T1000 (cell line): ENCODE measurements around the gene ACTRT2.

Experiments
- DNase-seq: peaks from one replicate; lab custom pipeline; 2025; ENCODE audit warnings: mixed read lengths; lab: John Stamatoyannopoulos, UW

ACTRT2 gene

DNA sequence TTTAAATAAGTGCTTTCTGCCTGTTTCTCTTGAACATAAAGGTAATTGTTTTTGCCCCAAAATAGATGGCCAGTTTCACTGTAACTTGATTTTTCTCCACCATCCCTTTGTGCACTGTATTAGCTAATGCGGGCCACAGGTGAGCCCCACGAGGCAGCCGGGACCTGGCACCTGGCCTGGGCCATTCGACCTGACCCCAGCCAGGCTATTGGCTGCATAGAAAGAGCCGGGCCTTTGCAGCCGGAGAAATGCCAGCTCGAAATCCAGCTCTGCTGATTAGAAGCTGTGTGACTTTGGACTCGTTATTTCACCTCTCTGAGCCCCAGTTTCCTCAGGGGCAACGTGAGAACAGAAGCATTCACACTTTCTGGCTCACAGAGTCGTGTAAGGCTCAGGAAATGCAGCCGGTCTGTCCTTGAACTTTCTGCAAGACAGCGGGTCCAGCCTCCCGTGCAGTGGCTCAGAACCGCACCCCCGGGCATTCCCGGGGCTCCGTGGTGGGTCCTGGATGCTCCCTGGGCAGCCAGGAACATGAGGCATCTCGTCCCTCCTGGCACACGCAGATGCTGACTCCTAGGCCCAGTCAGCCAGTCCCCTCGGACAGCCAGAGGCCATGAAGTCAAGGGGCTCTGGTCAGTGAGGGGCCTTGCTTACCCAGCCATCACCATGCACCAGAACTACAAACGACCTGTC is 37.4 kb upstream of the ACTRT2 start:
- no peak for DNase-seq

DNA sequence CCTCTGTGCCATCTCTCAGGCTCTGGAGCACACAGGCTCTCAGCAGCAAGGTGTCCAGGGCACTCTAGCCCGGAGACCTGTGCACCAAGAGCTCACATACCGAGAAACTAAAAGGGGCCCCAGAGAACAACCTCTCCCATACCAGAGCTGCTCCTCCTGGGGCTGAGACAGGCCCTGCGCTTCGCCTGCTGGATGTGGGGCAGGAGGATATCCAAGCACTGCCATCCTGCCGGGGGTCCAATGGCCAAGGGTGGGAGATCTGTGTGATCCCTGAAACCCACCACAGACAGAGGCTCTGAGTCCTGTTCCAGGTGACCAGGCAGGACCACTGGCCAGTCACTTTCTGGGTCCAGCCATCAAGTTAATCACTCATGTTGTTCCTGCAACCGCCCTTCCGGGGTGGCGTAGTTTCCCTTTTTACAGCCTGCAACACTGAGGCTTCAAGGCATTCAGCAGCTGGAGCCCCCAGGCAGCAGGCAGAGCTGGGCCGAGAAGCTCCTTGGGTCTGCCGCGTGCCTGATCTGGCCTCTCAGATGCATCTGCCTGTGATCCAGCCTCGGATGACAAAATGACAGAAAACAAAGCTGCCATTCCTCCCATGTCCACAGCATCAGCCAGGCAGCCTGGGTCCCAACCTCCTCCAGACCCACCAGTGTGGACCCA is 36.7 kb upstream of the ACTRT2 start:
- DNase-seq = no peak

DNA sequence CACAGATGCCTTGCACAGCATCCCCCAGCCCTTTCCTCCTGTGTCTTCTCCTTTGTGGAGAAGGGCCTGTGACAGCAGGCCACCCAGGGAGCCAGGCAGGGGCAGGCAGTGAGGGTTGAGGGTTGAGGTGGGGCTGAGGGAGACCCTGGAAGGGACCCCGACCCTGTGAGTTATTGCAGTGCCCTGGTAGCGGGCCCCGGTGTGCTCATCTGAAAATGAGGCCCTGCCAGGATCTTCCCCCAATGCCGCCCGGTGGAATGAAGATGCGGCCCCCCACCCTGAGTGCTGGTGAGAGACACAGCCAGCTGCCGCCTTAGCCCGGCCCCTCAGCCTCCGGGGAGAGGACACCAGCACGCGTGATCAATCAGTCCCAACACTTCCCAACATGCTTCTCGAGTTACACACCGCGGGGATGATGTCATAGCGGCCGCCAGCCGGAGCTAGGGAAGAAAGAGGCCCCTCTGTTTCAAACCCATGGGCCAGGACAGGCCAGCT is 36.2 kb upstream of the ACTRT2 start:
- no peak for DNase-seq

DNA sequence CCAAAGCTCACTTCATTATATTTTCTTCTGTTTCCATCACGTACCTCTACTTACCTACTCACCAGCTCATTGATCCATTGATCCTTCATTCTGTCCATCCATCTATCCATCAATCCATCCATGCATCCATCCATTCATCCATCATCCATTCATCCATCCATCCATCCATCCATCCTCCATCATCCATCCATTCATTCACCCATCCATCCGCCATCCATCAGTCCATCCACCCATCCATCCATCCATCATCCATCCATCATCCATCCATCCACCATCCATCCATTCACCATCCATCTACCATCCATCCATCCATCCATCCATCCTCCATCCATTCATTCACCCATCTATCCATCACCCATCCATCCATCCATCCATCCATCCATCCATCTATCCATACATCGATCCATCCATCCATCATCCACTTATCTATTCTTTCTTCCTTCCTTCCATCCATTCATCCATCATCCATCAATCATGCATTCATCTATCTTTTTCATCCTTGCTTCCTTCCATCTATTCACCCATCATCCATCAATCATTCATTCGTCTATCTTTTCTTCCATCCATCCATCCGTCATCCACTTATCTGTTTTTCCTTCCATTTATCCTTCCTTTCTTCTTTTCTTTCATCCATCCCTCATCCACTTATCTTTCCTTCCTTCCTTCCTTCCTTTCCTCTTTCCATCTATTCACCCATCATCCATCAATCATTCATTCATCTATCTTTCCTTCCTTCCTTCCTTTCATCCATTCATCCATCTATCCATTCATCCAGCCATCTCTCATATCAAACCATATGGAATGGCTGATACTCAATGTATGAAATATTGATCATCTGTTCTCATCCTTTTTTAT is 35.3 kb upstream of the ACTRT2 start:
- DNase-seq = no peak

DNA sequence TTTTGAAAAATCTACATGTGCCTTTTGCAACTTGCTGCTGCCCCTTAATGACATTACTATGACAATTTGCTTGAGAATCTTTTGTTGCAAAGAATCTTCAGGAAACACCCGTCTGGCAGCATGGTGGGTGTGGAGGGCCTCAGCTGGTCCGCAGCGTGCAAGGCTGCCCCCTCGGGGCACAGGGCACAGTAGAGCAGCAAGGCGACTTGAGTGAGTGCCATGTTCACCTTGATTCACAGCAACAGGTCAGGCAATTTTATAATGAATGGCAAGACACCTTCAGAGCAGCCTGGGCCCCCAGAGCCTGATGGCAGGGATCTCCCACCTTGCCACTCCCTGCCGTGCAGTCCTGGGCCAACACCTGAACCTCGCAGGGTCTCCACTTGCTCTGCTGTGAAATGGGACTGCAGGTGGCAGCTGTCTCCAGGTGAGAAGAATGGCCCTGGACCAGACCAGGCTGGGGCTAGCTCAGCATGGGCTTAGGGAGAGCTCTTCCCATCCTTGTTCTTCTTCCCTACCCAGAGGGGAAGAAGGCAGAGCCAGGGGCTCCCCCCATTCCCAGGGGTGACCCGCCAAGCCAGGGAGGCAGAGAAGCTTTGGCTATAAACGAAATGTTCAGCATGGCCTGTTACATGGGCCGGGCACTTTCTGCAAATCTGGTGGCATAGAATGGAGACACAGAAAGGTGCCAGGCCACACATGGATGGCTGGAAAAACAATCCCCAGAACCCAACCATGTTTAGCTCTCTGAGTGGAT is 34.5 kb upstream of the ACTRT2 start:
- DNase-seq = no peak

DNA sequence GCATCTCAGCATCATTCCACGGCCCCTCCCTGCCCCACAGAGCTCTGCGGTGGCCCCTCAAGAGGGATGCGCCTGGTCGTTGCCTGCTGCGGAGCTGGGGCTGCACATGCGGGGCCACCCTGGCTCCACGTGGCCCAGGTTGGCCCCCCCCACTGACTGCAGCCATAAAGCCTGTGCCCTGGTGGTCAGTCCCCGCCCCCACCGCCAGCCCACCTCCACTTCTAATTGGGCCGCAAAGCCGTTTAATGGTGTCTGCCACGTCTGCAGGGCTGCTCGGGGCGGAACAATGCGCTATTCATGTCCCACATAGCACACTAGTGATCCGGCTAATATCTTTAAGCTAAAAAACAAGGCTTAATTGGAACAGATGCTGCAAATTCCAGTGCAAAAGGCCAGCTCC is 33.5 kb upstream of the ACTRT2 start:
- no peak for DNase-seq

DNA sequence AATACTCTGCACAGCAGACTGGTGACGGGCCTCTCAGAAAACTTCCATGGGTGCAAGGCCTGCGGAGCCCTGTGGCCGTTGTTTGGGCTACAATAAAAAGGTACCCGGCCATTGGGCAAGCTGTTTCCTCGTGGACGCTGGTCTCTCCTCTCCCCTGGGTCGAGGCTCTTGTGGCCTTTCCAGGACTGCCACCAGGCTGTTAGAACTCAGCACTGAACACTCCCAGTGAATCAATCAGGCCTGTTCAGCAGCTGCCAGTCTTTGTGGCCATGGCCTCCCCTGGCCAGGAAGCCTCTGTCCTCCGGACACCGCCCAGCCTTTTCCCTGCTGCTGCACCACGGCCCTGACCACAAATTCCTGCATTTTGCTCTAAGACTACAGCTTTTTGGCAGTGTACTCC is 33.0 kb upstream of the ACTRT2 start:
- DNase-seq = no peak

DNA sequence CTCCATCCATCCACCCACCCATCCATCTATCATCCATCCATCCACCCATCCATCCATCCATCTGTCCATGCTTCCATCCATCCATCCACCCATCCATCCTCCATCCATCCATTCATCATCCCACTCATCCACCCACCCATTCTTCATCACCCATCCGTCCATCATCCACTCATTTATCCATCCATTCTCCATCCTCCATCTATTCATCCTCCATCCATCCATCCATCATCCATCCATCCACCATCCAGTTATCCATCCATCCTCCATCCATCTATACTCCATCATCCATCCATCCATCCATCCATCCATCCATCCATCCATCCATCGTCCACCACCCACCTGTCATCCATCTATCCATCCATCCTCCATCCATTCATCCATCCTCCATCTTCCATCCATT is 32.1 kb upstream of the ACTRT2 start:
- DNase-seq = no peak

DNA sequence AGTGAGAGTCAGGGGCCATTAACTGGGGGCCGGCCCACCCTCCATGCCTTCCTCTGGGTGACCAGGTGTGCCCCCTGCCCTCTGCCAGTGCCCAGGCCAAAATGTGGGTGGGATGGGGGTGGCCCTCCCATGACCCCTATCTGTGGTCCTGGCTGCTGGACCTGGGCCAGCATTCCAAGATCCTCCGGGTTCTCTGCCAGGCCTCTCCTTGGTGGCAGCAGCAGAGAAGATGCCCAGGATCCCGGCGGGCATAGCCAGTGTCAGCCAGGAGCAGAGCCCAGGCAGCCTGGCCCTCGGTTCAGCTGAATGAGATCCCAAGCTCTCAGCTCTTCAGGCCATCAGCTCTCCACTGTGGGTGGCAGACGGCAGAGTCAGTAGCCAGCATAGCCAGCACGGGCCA is 31.3 kb upstream of the ACTRT2 start:
- DNase-seq = no peak

DNA sequence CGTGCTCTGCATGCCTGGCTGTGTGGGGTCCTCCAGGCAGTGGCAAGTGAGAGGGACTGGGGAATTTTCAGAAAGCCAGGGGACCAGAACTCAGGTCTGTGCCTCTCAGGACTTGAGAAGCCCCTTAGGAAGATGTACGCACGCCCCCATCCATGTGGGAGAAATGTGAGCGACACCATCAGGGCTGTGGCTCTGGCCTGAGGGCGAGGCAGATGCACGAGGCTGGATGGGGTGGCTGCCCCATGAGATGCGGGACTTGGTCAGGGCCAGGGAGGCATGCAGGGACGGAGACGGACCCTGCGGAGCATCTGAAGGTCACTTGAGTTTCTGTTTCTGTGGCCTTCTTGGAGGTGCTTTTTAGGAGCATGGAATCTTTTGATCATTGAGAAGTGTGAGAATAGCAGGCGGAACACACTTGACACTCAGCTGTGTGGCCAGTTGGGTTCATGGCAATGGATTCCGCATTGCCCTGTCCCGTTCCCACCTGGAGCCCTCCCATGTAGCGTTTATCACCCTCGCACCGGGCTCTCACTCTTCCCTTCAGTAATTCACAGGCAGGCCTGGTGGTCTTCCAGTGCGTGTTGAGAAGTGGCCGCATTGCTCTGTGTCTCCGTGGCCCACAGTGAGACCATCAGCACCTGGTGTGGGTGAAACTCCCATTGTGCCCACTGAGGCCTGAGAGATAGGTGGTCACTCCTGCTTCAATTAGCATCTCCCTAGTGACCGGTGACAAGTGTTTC is 30.7 kb upstream of the ACTRT2 start:
- no peak for DNase-seq

DNA sequence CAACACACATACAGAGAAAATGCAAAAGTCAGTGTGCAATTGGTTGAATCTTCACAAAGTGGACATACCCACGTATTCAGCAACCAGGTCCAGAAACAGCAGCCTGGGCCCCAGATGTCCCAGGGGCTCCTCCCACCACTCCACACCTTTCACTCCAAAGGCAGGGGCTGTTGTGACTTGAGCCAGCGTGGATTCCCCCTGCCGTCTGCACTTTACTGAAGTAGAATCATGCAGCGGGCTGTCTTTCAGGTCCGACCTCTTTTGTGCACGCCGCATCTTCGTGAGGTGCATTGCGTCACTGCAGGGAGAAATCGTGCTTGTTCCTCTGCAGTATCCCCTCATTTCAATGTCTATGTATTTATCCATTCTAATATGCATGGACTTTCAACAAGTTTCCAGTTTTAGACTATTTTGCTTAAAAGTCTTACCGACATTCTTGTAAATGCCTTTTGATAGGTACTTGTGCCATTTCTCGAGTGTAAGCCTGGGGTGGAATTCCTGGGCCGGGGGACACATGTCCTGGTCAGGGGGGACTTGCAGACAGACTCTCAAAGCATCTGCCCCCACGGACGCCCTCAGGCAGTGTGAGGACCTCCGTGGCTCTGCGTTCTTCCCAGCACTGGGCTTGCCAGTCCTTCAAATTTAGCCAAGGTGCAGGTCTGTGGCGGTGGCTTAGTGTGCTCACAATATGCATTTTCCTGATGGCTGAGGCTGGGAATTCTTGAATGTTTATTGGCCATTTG is 29.3 kb upstream of the ACTRT2 start:
- no peak for DNase-seq

DNA sequence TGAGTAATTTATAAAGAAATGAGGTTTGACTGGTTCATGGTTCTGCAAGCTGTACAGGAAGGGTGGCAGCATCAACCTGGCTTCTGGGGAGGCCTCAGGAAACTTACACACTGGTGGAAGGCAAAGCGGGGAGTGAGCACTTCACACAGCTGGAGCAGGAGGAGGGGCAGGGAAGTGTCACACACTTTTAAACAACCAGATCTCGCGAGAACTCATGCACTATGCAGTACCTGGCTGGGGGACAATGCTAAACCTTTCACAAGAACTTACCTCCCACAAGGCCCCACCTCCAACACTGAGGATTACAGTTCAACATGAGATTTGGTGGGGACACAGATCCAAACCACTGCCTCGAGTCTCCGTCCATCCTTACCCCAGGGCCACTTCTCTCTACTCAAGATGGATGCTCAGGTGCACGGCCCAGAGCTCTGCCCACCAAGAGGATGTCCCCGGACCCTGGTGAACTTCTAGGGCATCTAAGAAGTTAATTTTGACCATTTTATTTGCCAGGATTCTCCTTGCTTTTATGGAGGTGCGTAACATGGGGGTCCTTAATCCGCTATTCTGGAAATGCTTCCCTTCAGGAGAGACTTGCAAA is 22.7 kb upstream of the ACTRT2 start:
- DNase-seq = no peak

DNA sequence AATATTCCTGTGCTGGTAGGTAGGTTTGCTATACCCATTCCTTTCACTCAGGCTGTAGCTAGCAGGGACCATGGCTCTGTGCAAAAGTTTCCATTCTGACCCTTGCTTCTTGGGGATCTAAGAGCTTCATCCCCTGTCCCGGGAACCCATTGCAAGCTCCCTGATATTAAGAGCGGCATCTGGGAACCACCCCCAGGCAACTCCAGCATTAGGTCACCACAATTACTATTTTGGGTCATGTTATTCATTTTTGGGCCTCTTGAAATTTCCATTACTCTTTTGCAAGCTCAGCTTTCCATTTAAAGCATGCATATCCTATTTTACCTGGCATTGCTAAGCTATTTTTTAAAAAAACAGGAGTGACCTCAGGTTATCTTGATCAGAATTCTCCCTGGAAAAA is 22.1 kb upstream of the ACTRT2 start:
- no peak for DNase-seq

DNA sequence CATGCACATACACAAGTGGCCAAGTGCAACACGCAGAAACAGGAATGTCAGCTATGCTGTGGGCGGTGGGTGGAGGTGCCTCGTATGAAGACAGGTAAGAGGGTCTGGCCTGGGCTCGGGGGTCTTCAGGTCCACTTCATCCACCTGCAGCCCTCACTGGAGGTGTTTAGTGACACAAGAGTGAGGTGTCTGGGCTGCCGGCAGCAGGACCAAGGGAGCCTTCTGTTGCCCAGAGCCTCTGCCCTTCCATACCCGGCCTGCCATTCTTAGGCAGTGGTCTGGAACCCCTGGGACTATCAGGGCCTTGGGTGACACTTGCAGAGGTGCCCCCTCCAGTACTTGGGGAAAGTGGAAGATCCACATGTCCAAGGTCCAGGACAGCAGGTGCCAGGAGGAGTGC is 21.7 kb upstream of the ACTRT2 start:
- no peak for DNase-seq

DNA sequence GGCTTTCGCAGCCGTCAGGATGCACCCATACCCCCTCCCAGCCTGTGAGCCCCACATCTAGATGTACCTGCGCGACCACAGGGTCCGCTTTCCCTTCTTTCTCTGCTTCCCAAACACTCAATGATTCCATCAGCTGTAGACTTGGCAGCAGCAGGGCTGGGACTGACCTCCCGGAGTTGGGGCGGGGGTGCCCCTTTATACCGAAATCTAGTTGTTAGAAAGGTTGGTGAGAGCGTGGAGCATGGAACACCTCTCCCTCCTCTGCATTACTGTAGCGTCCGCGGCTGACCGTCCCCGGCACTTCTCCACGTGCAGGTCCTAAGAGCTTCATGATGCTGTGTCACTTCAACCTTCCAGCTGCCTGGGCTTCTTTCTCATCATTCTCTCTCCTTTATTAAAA is 21.1 kb upstream of the ACTRT2 start:
- DNase-seq = no peak

DNA sequence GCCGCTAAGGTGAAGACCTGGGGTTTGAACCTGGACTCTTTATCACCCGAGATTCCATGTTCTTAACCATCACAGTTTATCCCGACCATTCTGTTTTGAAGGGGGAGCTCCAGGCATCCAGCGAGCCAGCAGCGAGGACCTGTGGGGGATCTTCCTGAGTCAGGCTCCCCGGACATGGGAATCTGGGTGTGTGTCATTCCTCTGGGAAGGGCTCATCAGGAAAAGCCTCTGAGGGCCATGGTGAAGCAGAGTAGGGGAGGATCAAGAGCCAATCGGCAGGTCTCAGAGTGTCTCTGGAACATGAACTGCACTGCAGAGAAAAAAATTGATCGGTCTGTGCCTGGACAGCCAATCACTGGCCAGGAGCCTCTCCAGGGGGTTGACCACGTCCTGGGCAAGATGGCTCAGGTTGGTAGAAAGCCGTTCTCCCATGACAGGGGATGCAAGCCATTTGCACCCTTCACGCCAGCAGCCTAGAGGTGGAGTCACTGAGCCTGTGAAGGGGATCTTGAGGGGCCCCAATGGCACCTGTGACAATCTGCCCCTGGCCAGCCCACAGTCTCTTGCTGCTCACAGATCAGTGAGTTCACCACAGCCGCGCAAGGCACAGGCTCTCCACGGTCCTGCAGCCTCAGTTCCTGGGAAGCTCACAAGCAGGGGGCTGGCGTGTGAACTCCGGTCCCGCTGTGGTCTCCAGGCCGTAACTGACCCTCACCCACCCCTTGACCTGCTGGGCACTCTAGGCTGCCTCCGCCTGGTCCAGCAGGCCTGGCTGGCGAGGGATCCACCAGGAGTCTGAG is 20.4 kb upstream of the ACTRT2 start:
- no peak for DNase-seq

DNA sequence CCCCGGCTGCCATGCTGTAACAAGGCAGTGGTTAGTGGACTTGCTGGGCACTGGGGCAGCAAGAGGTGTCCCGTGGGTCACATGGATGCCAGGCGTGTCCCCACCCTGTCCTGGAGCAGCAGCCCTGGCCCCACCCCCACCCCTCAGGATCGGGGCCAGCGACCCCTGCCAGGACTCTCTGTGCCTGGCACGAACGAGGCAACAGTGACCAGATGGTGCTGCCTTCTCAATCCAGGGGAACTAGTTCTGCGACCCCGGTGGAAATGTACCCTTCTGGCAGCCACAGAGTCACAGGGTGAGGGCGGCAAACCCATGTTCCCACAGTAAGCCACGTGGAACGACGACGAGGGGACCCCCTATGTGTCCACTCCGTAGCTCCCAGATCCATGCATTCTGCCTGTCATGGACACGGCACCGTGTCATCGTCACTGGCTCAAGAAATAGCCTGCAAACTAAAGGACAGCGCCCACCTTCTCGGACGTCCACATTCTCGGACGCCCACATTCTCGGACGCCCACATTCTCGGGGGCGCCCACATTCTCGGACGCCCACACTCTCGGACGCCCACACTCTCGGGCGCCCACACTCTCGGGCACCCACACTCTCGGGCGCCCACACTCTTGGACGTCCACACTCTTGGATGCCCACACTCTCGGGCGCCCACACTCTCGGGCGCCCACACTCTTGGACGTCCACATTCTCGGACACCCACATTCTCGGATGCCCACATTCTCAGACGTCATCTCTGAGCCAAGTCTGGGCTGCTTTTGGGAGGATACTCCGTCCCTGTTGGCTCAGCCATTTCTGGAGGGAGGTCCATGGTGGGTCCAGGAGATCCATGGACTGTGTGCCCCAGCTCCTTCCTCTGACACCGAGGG is 19.6 kb upstream of the ACTRT2 start:
- no peak for DNase-seq

DNA sequence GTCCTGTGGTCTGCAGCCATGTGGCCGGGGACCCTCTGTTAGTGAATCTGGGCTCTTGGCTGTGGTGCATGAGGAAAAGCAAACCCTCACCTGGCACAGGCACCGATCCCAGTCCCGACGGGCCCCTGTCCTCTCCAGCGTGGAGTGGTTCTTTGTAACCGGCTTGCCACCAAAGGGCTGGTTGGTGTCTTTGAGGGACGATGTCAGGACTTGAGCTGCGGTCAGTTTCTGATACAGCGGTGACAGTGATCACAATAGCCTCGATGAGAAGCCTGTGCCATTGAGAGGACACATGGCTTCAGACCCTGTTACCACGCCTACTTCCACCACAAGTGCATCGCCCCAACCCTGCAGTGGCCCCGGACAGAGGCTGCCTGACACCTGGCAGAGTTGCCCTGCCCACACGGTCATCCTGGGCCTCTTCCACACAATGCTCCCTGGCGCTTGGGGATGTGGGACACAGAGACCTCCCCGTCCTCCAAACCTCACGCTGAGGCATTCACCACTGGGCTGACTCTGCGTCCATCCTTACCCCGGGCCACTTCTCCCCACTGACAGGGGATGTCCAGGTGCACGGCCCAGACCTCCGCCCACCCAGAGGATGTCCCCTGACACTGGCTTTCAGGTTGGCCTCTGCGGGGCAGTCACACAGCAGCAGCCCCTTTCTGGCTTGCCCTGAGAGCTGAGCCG is 18.8 kb upstream of the ACTRT2 start:
- no peak for DNase-seq
